Prostate gland (tissue), 2 donors: ENCODE data around the gene PURA. TPM values are rescaled to one million over a fixed set of nuclear protein-coding genes. Genes with fewer than 3 reads are reported as not detected.

Source experiments
- DNase-seq: peaks from one replicate; pipeline ENCODE4 v3.0.0-alpha.2; 2019; ENCODE audit warnings: low spot score
- H3K27ac ChIP-seq, 2 donors: fragments of 200-600 bp; sonication (generic); 2 replicates each; pipeline ENCODE4 v1.5.1; 2017 to 2019
- H3K27me3 ChIP-seq: fragments of 200-600 bp; sonication (generic); replicated peaks from 2 replicates; pipeline ENCODE4 v1.5.1; 2019; ENCODE audit not compliant: insufficient read depth
- H3K36me3 ChIP-seq, 2 donors: fragments of 200-600 bp; sonication (generic); 1 replicate in 1 of 2; 2 replicates in 1 of 2; pipeline versions ENCODE4 v1.5.1 to v1.8.1; 2017 to 2019
- H3K4me1 ChIP-seq: fragments of 200-600 bp; sonication (generic); replicated peaks from 2 replicates; pipeline ENCODE4 v1.5.1; 2019
- H3K4me3 ChIP-seq, 2 donors: fragments of 200-600 bp; sonication (generic); 2 replicates each; pipeline ENCODE4 v1.5.1; 2017 to 2019
- H3K9me3 ChIP-seq: fragments of 200-600 bp; sonication (generic); 2 replicates; pipeline ENCODE4 v1.5.1; 2017
- CTCF ChIP-seq, 4 experiments: fragments of 200-600 bp in 2 of 4; fragments of 450-650 bp in 2 of 4; sonication (generic) in 2 of 4; IDR thresholded peaks; 1 replicate in 3 of 4; 2 replicates in 1 of 4; pipeline ENCODE4 v1.5.1; 2016 to 2019; ENCODE audit warnings: antibody characterized with exemption in 4 of 4, mild to moderate bottlenecking in 2 of 4, moderate library complexity in 2 of 4
- POLR2A ChIP-seq: fragments of 450-650 bp; IDR thresholded peaks from one replicate; pipeline ENCODE4 v1.6.1; 2016; ENCODE audit warnings: antibody characterized with exemption, mild to moderate bottlenecking
- POLR2AphosphoS5 ChIP-seq: sonication (generic); formaldehyde crosslinking; IDR thresholded peaks from one replicate; pipeline ENCODE4 v1.6.1; 2017; ENCODE audit warnings: antibody characterized with exemption
- WGBS: methylation state at CpG from one replicate; pipeline ENCODE4 v1.1.5; 2018; 5-methylcytosine and 5-hydroxymethylcytosine counted together
- intact Hi-C: fragments of 100-400 bp; cut with DNase I; formaldehyde crosslinking; loops from one replicate; pipeline ENCODE4 v1.14.2; 2022
- total RNA-seq, 2 donors: library from RNA; depleted of rRNA; stranded (reverse); fragments of >200 nt; gene quantifications; one replicate each; pipeline ENCODE4 v1.1.0, GENCODE V29; 2016

Gene PURA
- total RNA-seq, 2 donors from 2014 or later = 24.2 to 27.2 TPM

DNA sequence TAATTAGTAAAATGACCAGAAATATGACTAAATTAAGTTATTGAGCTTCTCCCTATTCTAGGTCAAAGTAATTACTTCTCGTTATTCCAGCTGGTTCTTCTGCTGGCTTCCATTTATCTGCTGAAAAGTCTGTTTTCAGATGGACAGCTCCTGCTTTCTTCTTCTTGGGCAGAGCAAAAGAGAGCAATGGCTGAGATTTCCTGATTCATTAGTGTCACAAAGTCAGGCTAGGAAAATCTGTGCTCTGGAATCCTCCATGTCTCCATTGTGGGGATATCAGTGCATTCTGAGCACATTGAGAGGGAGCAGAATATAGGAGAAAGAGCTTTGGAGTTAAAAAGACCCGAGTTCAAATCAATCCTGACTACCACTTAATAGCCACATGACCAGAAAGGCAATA lies 37.1 kb upstream of the PURA start:
- no peak for DNase-seq
- intact Hi-C loops = no loop called here

DNA sequence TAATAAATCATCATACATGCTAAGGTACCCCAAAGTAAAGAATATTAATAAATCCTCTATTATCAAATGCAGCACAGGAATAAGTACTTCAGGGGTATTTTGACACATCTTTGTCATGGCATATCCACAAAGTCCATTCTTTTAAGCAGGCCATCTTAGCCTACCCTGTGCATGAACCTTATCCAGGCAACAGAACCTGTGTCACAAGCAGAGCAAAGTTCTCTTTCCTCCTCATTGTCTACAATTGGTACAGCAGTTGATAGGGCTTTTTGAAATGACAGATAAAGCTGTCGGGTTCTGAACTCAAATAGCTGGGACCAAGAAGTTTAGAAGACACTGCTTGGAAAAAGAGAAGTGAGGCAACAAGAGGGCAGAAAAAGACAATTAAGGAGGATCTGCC lies 30.8 kb upstream of the PURA start:
- intact Hi-C loops = no loop called here
- 83% methylated on average over 1 of the region's 1 CpG for WGBS
- DNase-seq = no peak
- Histone ChIP-seq H3K9me3 (no peaks in the 10 kb centered on the region), H3K4me1 (no peaks in the 10 kb centered on the region), H3K36me3 (no peaks in the 10 kb centered on the region), H3K27ac (no peak overlapping the region), H3K27me3 (no peaks in the 10 kb centered on the region), H3K4me3 (no peak overlapping the region)
- no peak for TF ChIP-seq POLR2A
- no peak for TF ChIP-seq POLR2AphosphoS5
- no peak for TF ChIP-seq CTCF (IDR thresholded peaks at IDR 0.05)

More for the DNA sequence above, 37.1 kb upstream of the PURA start:
- TF ChIP-seq POLR2A (no peak), CTCF (IDR thresholded peaks at IDR 0.05) (no peak), POLR2AphosphoS5 (no peak)
- Histone ChIP-seq H3K36me3 (no peaks in the 10 kb centered on the region), H3K27me3 (no peaks in the 10 kb centered on the region), H3K4me3 (no peak overlapping the region), H3K4me1 (no peaks in the 10 kb centered on the region), H3K27ac (no peak overlapping the region), H3K9me3 (no peaks in the 10 kb centered on the region)
- WGBS = 58% methylated on average over 2 of the region's 2 CpGs

- TF ChIP-seq POLR2AphosphoS5 = no peak
- TF ChIP-seq POLR2A = no peak
- TF ChIP-seq CTCF (IDR thresholded peaks at IDR 0.05) = no peak
- 82% methylated on average over 1 of the region's 1 CpG for WGBS
- Histone ChIP-seq H3K36me3 (no peaks in the 10 kb centered on the region), H3K9me3 (no peaks in the 10 kb centered on the region), H3K4me1 (no peaks in the 10 kb centered on the region), H3K27me3 (no peaks in the 10 kb centered on the region), H3K27ac (no peak overlapping the region), H3K4me3 (no peak overlapping the region)
- DNase-seq = no peak
- intact Hi-C loops = no loop called here
Measured at GRCh38 chr5:140083650-140084049, 30.3 kb upstream of the PURA start.

- intact Hi-C loops = no loop called here
- Histone ChIP-seq H3K36me3 (no peaks in the 10 kb centered on the region), H3K4me1 (no peaks in the 10 kb centered on the region), H3K9me3 (no peaks in the 10 kb centered on the region), H3K4me3 (no peak overlapping the region), H3K27me3 (no peaks in the 10 kb centered on the region), H3K27ac (no peak overlapping the region)
- peak; percentile 78 for DNase-seq
- peak; percentile 67 for TF ChIP-seq POLR2AphosphoS5
- TF ChIP-seq POLR2A = no peak
- 16% methylated on average over 4 of the region's 4 CpGs for WGBS
Measured at GRCh38 chr5:140084541-140084940, 29.4 kb upstream of the PURA start.

- no peaks in the 10 kb centered on the region for H3K4me1 ChIP-seq
- TF ChIP-seq POLR2A = no peak
- H3K4me3 ChIP-seq = no peak overlapping the region
- H3K36me3 ChIP-seq = no peaks in the 10 kb centered on the region
- H3K9me3 ChIP-seq = no peaks in the 10 kb centered on the region
- H3K27ac ChIP-seq = no peak overlapping the region
- no peak for DNase-seq
- H3K27me3 ChIP-seq = no peaks in the 10 kb centered on the region
- 94% methylated on average over 1 of the region's 1 CpG for WGBS
- intact Hi-C loops = no loop called here
Measured at GRCh38 chr5:140090251-140090650, 23.7 kb upstream of the PURA start.

GRCh38 chr5:140093179-140093578 lies 20.7 kb upstream of the PURA start:
- Histone ChIP-seq H3K9me3 (no peaks in the 10 kb centered on the region), H3K27me3 (no peaks in the 10 kb centered on the region), H3K27ac (no peak overlapping the region), H3K4me1 (no peaks in the 10 kb centered on the region), H3K4me3 (no peak overlapping the region), H3K36me3 (no peaks in the 10 kb centered on the region)
- TF ChIP-seq POLR2AphosphoS5 (no peak), CTCF (IDR thresholded peaks at IDR 0.05) (no peak), POLR2A (no peak)
- DNase-seq = no peak
- 34% methylated on average over 1 of the region's 1 CpG for WGBS
- intact Hi-C loops = no loop called here
